Right lobe of liver (tissue), 4 donors: ENCODE measurements around the gene PAX3.

Experiments used
- CTCF ChIP-seq, 4 donors: fragments of 200-600 bp in 3 of 4; fragments of 450-650 bp in 1 of 4; IDR thresholded peaks; one replicate each; pipeline versions ENCODE4 v1.5.1 to v1.8.0; 2016 to 2022; ENCODE audit warnings: antibody characterized with exemption in 4 of 4, mild to moderate bottlenecking in 2 of 4
- POLR2A ChIP-seq: fragments of 450-650 bp; IDR thresholded peaks from one replicate; pipeline ENCODE4 v1.6.1; 2017; ENCODE audit warnings: antibody characterized with exemption, mild to moderate bottlenecking
- donor health status: DM: no; HTN: no; CAD: no.
- donor health status: DM: no; HTN: no; CAD: no.
- donor health status: DM: no; HTN: yes; CAD: no.

- TF ChIP-seq CTCF (IDR thresholded peaks at IDR 0.05) (no peak), POLR2A (no peak)
Measured at GRCh38 chr2:222271854-222272253, 26.9 kb downstream of the PAX3 start.
